Brain pericyte (primary cell): ENCODE measurements around the gene CNPY2.
A peak's percentile ranks its signal among the peaks of the same experiment; 100 is the strongest.
"Not testable (repeated sequence)": the region's sequence is repeated elsewhere in the genome, so short reads cannot be mapped to it uniquely, and the experiment has no call there.

ENCODE experiments used
- DNase-seq: peaks from one replicate; pipeline ENCODE4 v3.0.0-alpha.2; 2012; ENCODE audit warnings: low read depth, low spot score

Gene CNPY2

GRCh38 chr12:56333679-56334489, 18.1 kb upstream of the CNPY2 start, which contains the start of gene PAN2:
TSS of gene PAN2 (minus strand) at chr12:56334000. CDS start at chr12:56333094, 906 bp downstream.
- DNase-seq = peak; percentile 92

GRCh38 chr12:56333197-56333678, 17.4 kb upstream of the CNPY2 start:
- DNase-seq = no peak

GRCh38 chr12:56332512-56333196, 16.9 kb upstream of the CNPY2 start:
- DNase-seq = no peak

- no peak for DNase-seq
Measured at GRCh38 chr12:56330936-56331490, 15.2 kb upstream of the CNPY2 start.

GRCh38 chr12:56326533-56326932, 10.7 kb upstream of the CNPY2 start:
- no peak for DNase-seq

- no peak for DNase-seq
Measured at GRCh38 chr12:56326126-56326525, 10.3 kb upstream of the CNPY2 start.

- no peak for DNase-seq
Measured at GRCh38 chr12:56324206-56324605, 8.4 kb upstream of the CNPY2 start.

- DNase-seq = not testable (repeated sequence)
Measured at GRCh38 chr12:56321610-56322009, 5.8 kb upstream of the CNPY2 start.

- DNase-seq = no peak
Measured at GRCh38 chr12:56321027-56321426, 5.2 kb upstream of the CNPY2 start.

GRCh38 chr12:56317675-56318074, 1.9 kb upstream of the CNPY2 start:
- DNase-seq = no peak

- no peak for DNase-seq
Measured at GRCh38 chr12:56315249-56315621, 553 bp downstream of the CNPY2 start.

GRCh38 chr12:56311003-56311402, 4.8 kb downstream of the CNPY2 start:
- no peak for DNase-seq

- no peak for DNase-seq
Measured at GRCh38 chr12:56308714-56309113, 7.1 kb downstream of the CNPY2 start.

- no peak for DNase-seq
Measured at GRCh38 chr12:56307221-56307965, 8.4 kb downstream of the CNPY2 start.

GRCh38 chr12:56304872-56305590, 10.8 kb downstream of the CNPY2 start:
- no peak for DNase-seq

GRCh38 chr12:56304276-56304675, 11.5 kb downstream of the CNPY2 start:
- no peak for DNase-seq

GRCh38 chr12:56300644-56301464, 14.9 kb downstream of the CNPY2 start:
- no peak for DNase-seq

- DNase-seq = peak; percentile 86
Measured at GRCh38 chr12:56299853-56300643, 15.7 kb downstream of the CNPY2 start, which contains the start of gene CS. TSS of gene CS (minus strand) at chr12:56300330. CDS start at chr12:56300201, 129 bp downstream.

GRCh38 chr12:56299308-56299852, 16.4 kb downstream of the CNPY2 start:
- no peak for DNase-seq
